HepG2 (cell line): Measurements from ENCODE around the gene RXRG. TPM values are rescaled to one million over a fixed set of nuclear protein-coding genes. Genes with fewer than 3 reads are reported as not detected.

ENCODE experiments used
- CREM ChIP-seq, 2 experiments: sonication (generic) in 1 of 2; formaldehyde crosslinking in 1 of 2; IDR thresholded peaks; 2 replicates each; pipeline versions ENCODE4 v1.4.0 to v1.6.1; 2016 to 2020; ENCODE audit warnings: antibody characterized with exemption in 1 of 2, mild to moderate bottlenecking in 1 of 2, missing genetic modification reagents in 1 of 2
- ELF4 ChIP-seq: sonication (generic); formaldehyde crosslinking; IDR thresholded peaks from 2 replicates; pipeline ENCODE4 v1.5.0; 2020; ENCODE audit warnings: missing genetic modification reagents, mild to moderate bottlenecking, moderate library complexity, borderline replicate concordance
- FOXJ3 ChIP-seq: sonication (generic); formaldehyde crosslinking; IDR thresholded peaks from 2 replicates; pipeline ENCODE4 v1.4.0; 2020; ENCODE audit warnings: missing genetic modification reagents, mild to moderate bottlenecking, borderline replicate concordance
- HNF4A ChIP-seq: sonication (generic); formaldehyde crosslinking; IDR thresholded peaks from 2 replicates; pipeline ENCODE4 v1.4.0; 2020; ENCODE audit warnings: missing genetic modification reagents
- MAZ ChIP-seq, 2 experiments: sonication (generic) in 1 of 2; formaldehyde crosslinking in 1 of 2; IDR thresholded peaks; 2 replicates each; pipeline versions ENCODE4 v1.5.0 to v1.6.1; 2012 to 2020; ENCODE audit warnings: low read depth in 2 of 2, mild to moderate bottlenecking in 2 of 2, borderline replicate concordance in 1 of 2, improper control_type of control experiment in 1 of 2, low read length in 1 of 2, missing genetic modification reagents in 1 of 2, moderate library complexity in 1 of 2
- MEIS2 ChIP-seq: sonication (generic); formaldehyde crosslinking; IDR thresholded peaks from 2 replicates; pipeline ENCODE4 v1.9.0; 2021; ENCODE audit warnings: mild to moderate bottlenecking, missing genetic modification reagents
- NR2C2 ChIP-seq: sonication (generic); formaldehyde crosslinking; IDR thresholded peaks from 2 replicates; pipeline ENCODE4 v1.4.0; 2020; ENCODE audit warnings: missing genetic modification reagents, mild to moderate bottlenecking, moderate library complexity, borderline replicate concordance
- PLRG1 ChIP-seq: fragments of 450-650 bp; conservative IDR thresholded peaks from 2 replicates; pipeline ENCODE4 v1.6.1; 2016
- RARA ChIP-seq: IDR thresholded peaks from 2 replicates; pipeline ENCODE4 v1.6.1; 2016; ENCODE audit warnings: missing genetic modification reagents, missing compliant biosample characterization
- SMARCE1 ChIP-seq: fragments of 450-650 bp; IDR thresholded peaks from 2 replicates; pipeline ENCODE4 v1.6.1; 2017; ENCODE audit warnings: borderline replicate concordance
- SRSF1 ChIP-seq: fragments of 200-400 bp; formaldehyde crosslinking; optimal IDR thresholded peaks from 2 replicates; pipeline ENCODE3; 2017; ENCODE audit warnings: mild to moderate bottlenecking, low read depth, low read length, moderate library complexity
- TCF7L2 ChIP-seq: IDR thresholded peaks from 2 replicates; pipeline ENCODE4 v1.6.1; 2011; ENCODE audit warnings: mild to moderate bottlenecking, low read depth, low read length, moderate library complexity
- ZC3H4 ChIP-seq: sonication (generic); formaldehyde crosslinking; IDR thresholded peaks from 2 replicates; pipeline ENCODE4 v1.4.0; 2020; ENCODE audit warnings: missing genetic modification reagents, borderline replicate concordance
- ZNF557 ChIP-seq: sonication (generic); formaldehyde crosslinking; IDR thresholded peaks from 2 replicates; pipeline ENCODE4 v1.4.0; 2020; ENCODE audit warnings: missing genetic modification reagents
- ZNF720 ChIP-seq: sonication (generic); formaldehyde crosslinking; IDR thresholded peaks from 2 replicates; pipeline ENCODE4 v1.4.0; 2020; ENCODE audit warnings: missing genetic modification reagents
- ZNF816 ChIP-seq: sonication (generic); formaldehyde crosslinking; IDR thresholded peaks from 2 replicates; pipeline ENCODE4 v1.8.0; 2022; ENCODE audit warnings: missing genetic modification reagents, mild to moderate bottlenecking, borderline replicate concordance
- ZNF83 ChIP-seq: sonication (generic); formaldehyde crosslinking; IDR thresholded peaks from 2 replicates; pipeline ENCODE4 v1.4.0; 2020; ENCODE audit warnings: missing genetic modification reagents, mild to moderate bottlenecking, borderline replicate concordance
- ZSCAN30 ChIP-seq: sonication (generic); formaldehyde crosslinking; IDR thresholded peaks from 2 replicates; pipeline ENCODE4 v1.5.0; 2020; ENCODE audit warnings: mild to moderate bottlenecking, missing genetic modification reagents
- ZSCAN9 ChIP-seq: IDR thresholded peaks from 2 replicates; pipeline ENCODE4 v1.6.1; 2016; ENCODE audit warnings: borderline replicate concordance
- polyA plus RNA-seq, 8 experiments: library from polyadenylated mRNA; depleted of rRNA in 3 of 8; stranded (reverse) in 7 of 8; unstranded in 1 of 8; fragments of >200 nt; fragmentation: Illumina TruSeq in 4 of 8; extraction: Trizol in 4 of 8; gene quantifications; 2 replicates each; pipeline versions ENCODE4 v1.2.1 to v1.2.3, GENCODE V29; 2011 to 2016; ENCODE audit warnings: low read depth in 4 of 8, missing spikeins in 1 of 8, mixed read lengths in 1 of 8; ENCODE audit not compliant: insufficient read depth in 1 of 8
- total RNA-seq, 5 experiments: library from RNA; depleted of rRNA; stranded (reverse); fragments of >200 nt; fragmentation: Illumina TruSeq; extraction: Trizol; gene quantifications; 2 replicates each; pipeline ENCODE4 v1.2.3, GENCODE V29; 2016; ENCODE audit warnings: low read depth in 1 of 5
- TF ChIP-seq, protein P1 (sequence below): IDR thresholded peaks from 2 replicates; pipeline ENCODE4 v1.6.1; 2012; ENCODE audit warnings: low read length, improper control_type of control experiment
- TF ChIP-seq, protein P2 (sequence below), 2 experiments: sonication (generic) in 1 of 2; formaldehyde crosslinking in 1 of 2; IDR thresholded peaks; 2 replicates each; pipeline versions ENCODE4 v1.4.0 to v1.6.1; 2018 to 2020; ENCODE audit warnings: missing genetic modification reagents in 2 of 2, borderline replicate concordance in 1 of 2, low read depth in 1 of 2, mild to moderate bottlenecking in 1 of 2, missing biosample characterization in 1 of 2
- TF ChIP-seq, protein P3 (sequence below): sonication (generic); formaldehyde crosslinking; IDR thresholded peaks from 2 replicates; pipeline ENCODE4 v1.4.0; 2020; ENCODE audit warnings: low read depth, missing genetic modification reagents

Gene RXRG
- total and polyA plus RNA-seq, 2 of the 13 experiments (the other 11 are each of a cell fraction or from before 2014, with no cell fraction given) = not detected

DNA sequence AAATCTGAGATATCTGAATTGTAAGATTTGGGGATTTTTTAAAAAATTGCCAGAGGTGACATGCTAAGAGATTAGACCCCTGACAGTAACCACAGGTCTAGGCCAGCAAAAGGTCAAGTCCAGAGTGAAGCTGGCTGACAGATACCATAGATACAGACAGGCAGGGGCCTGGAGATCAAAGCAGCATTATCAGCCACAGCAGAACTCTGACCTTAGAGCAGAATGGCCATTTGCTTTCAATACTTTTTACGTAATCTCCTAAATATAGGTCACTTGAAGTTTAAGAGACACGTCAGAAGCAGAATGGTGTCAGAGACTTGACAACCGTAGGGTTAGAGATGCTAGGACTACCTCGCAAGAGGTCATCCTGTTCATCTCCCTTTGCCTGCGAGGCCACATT is 40.8 kb upstream of the RXRG start (continued):
- TF ChIP-seq TCF7L2 = peak; percentile 28; the same call in 1 of the 2 replicates
- TF ChIP-seq ZNF557 (CRISPR knock-in tag) = no peak
- peak; percentile 43; the same call in 1 of the 2 replicates for TF ChIP-seq CREM (IDR thresholded peaks at IDR 0.05)
- TF ChIP-seq CREM (CRISPR knock-in tag; IDR thresholded peaks at IDR 0.05) = no peak
- TF ChIP-seq HNF4A (CRISPR knock-in tag) = peak; percentile 50; the same call in 1 of the 2 replicates
- TF ChIP-seq PLRG1 = no peak
- TF ChIP-seq RARA (CRISPR knock-in tag) = peak; percentile 97
- TF ChIP-seq ELF4 = no peak
- TF ChIP-seq SMARCE1 = no peak
- no peak for TF ChIP-seq ZNF720 (CRISPR knock-in tag)
- no peak for TF ChIP-seq SRSF1
- TF ChIP-seq MEIS2 (CRISPR knock-in tag) = 0 out of 2 replicates have a peak, but pooled peaks have one; percentile 31
- TF ChIP-seq ZC3H4 (CRISPR knock-in tag) = no peak
- TF ChIP-seq ZSCAN9 (CRISPR knock-in tag) = no peak
- TF ChIP-seq ZNF816 (CRISPR knock-in tag) = no peak
- TF ChIP-seq, protein P1, sequence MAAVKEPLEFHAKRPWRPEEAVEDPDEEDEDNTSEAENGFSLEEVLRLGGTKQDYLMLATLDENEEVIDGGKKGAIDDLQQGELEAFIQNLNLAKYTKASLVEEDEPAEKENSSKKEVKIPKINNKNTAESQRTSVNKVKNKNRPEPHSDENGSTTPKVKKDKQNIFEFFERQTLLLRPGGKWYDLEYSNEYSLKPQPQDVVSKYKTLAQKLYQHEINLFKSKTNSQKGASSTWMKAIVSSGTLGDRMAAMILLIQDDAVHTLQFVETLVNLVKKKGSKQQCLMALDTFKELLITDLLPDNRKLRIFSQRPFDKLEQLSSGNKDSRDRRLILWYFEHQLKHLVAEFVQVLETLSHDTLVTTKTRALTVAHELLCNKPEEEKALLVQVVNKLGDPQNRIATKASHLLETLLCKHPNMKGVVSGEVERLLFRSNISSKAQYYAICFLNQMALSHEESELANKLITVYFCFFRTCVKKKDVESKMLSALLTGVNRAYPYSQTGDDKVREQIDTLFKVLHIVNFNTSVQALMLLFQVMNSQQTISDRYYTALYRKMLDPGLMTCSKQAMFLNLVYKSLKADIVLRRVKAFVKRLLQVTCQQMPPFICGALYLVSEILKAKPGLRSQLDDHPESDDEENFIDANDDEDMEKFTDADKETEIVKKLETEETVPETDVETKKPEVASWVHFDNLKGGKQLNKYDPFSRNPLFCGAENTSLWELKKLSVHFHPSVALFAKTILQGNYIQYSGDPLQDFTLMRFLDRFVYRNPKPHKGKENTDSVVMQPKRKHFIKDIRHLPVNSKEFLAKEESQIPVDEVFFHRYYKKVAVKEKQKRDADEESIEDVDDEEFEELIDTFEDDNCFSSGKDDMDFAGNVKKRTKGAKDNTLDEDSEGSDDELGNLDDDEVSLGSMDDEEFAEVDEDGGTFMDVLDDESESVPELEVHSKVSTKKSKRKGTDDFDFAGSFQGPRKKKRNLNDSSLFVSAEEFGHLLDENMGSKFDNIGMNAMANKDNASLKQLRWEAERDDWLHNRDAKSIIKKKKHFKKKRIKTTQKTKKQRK = no peak
- no peak for TF ChIP-seq FOXJ3 (CRISPR knock-in tag)
- no peak for TF ChIP-seq MAZ (IDR thresholded peaks at IDR 0.05; ENCODE audit: borderline replicate concordance, low read depth, low read length)
- TF ChIP-seq MAZ (CRISPR knock-in tag; IDR thresholded peaks at IDR 0.05; ENCODE audit: low read depth) = no peak
- no peak for TF ChIP-seq NR2C2 (CRISPR knock-in tag)
- TF ChIP-seq, protein P2, sequence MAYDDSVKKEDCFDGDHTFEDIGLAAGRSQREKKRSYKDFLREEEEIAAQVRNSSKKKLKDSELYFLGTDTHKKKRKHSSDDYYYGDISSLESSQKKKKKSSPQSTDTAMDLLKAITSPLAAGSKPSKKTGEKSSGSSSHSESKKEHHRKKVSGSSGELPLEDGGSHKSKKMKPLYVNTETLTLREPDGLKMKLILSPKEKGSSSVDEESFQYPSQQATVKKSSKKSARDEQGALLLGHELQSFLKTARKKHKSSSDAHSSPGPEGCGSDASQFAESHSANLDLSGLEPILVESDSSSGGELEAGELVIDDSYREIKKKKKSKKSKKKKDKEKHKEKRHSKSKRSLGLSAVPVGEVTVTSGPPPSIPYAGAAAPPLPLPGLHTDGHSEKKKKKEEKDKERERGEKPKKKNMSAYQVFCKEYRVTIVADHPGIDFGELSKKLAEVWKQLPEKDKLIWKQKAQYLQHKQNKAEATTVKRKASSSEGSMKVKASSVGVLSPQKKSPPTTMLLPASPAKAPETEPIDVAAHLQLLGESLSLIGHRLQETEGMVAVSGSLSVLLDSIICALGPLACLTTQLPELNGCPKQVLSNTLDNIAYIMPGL (CRISPR knock-in tag; IDR thresholded peaks at IDR 0.05; ENCODE audit: borderline replicate concordance in 1 of 2, low read depth in 1 of 2) = no peak
- TF ChIP-seq ZNF83 (CRISPR knock-in tag) = no peak
- no peak for TF ChIP-seq ZSCAN30 (CRISPR knock-in tag)
- TF ChIP-seq, protein P3, sequence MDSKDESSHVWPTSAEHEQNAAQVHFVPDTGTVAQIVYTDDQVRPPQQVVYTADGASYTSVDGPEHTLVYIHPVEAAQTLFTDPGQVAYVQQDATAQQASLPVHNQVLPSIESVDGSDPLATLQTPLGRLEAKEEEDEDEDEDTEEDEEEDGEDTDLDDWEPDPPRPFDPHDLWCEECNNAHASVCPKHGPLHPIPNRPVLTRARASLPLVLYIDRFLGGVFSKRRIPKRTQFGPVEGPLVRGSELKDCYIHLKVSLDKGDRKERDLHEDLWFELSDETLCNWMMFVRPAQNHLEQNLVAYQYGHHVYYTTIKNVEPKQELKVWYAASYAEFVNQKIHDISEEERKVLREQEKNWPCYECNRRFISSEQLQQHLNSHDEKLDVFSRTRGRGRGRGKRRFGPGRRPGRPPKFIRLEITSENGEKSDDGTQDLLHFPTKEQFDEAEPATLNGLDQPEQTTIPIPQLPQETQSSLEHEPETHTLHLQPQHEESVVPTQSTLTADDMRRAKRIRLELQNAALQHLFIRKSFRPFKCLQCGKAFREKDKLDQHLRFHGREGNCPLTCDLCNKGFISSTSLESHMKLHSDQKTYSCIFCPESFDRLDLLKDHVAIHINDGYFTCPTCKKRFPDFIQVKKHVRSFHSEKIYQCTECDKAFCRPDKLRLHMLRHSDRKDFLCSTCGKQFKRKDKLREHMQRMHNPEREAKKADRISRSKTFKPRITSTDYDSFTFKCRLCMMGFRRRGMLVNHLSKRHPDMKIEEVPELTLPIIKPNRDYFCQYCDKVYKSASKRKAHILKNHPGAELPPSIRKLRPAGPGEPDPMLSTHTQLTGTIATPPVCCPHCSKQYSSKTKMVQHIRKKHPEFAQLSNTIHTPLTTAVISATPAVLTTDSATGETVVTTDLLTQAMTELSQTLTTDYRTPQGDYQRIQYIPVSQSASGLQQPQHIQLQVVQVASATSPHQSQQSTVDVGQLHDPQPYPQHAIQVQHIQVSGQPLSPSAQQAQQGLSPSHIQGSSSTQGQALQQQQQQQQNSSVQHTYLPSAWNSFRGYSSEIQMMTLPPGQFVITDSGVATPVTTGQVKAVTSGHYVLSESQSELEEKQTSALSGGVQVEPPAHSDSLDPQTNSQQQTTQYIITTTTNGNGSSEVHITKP (CRISPR knock-in tag) = no peak
